Nucleus accumbens (tissue), 56 donors: Measurements from ENCODE around the gene ARHGAP1.
A peak's percentile ranks its signal among the peaks of the same experiment; 100 is the strongest.

Experiments
- DNase-seq, 56 donors: peaks; one replicate each; lab custom pipeline; 2025; lab: John Stamatoyannopoulos, UW

Gene ARHGAP1

GRCh38 chr11:46649180-46649738 lies 51.2 kb downstream of the ARHGAP1 start:
- DNase-seq: peak in 46 of 56 donors; percentile 4 to 85 (median 50)

GRCh38 chr11:46643986-46644385 lies 56.4 kb downstream of the ARHGAP1 start:
- DNase-seq: no peak

- no peak for DNase-seq
Measured at GRCh38 chr11:46643531-46643930, 56.9 kb downstream of the ARHGAP1 start.

- DNase-seq: no peak
Measured at GRCh38 chr11:46642627-46643335, 57.6 kb downstream of the ARHGAP1 start.

- no peak for DNase-seq
Measured at GRCh38 chr11:46641639-46642038, 58.8 kb downstream of the ARHGAP1 start.

- no peak for DNase-seq
Measured at GRCh38 chr11:46640036-46640788, 60.2 kb downstream of the ARHGAP1 start.

GRCh38 chr11:46639197-46639839 lies 61.1 kb downstream of the ARHGAP1 start:
- no peak for DNase-seq

GRCh38 chr11:46637546-46637945 lies 62.9 kb downstream of the ARHGAP1 start:
- DNase-seq: peak in 20 of 56 donors; percentile 3 to 32 (median 22)

GRCh38 chr11:46635557-46636139 lies 64.8 kb downstream of the ARHGAP1 start:
- DNase-seq: no peak

GRCh38 chr11:46633291-46634217 lies 66.9 kb downstream of the ARHGAP1 start:
- no peak for DNase-seq

- DNase-seq: no peak
Measured at GRCh38 chr11:46632502-46632901, 67.9 kb downstream of the ARHGAP1 start.

- DNase-seq: no peak
Measured at GRCh38 chr11:46631676-46632075, 68.7 kb downstream of the ARHGAP1 start.

GRCh38 chr11:46630237-46630636 lies 70.2 kb downstream of the ARHGAP1 start:
- no peak for DNase-seq

GRCh38 chr11:46628961-46629360 lies 71.5 kb downstream of the ARHGAP1 start:
- DNase-seq: no peak
